GM12875 (cell line): ENCODE measurements around the gene FOXRED2.
A peak's percentile ranks its signal among the peaks of the same experiment; 100 is the strongest.
"Not testable (repeated sequence)": the region's sequence is repeated elsewhere in the genome, so short reads cannot be mapped to it uniquely, and the experiment has no call there.

ENCODE experiments used
- H3K4me3 ChIP-seq: one replicate; pipeline ENCODE4 v1.5.1; 2011; ENCODE audit warnings: low read depth, low read length, control low read depth
- TF ChIP-seq, protein P1 (sequence below): IDR thresholded peaks from 2 replicates; pipeline ENCODE4 v1.5.1; 2011; ENCODE audit warnings: low read depth, mild to moderate bottlenecking, control low read depth, inconsistent platforms, low read length, moderate library complexity, borderline replicate concordance; ENCODE audit not compliant: insufficient read depth

The FOXRED2 gene

DNA sequence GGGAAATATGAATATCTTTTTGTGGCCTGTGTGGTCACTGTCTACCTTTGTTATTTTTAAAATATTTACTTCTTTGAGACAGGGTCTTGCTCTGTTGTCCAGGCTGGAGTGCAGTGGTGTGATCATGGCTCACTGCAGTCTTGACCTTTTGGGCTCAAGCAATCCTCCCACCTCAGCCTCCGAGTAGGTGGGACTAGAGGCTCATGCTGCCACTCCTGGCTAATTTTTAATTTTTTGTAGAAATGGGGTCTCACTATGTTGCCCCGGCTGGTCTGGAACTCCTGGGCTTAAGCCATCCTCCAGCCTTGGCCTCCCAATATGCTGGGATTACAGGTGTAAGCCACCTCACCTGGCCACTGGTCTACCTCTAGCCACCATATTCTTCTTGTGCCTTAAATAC lies 25.6 kb upstream of the FOXRED2 start:
- TF ChIP-seq, protein P1, sequence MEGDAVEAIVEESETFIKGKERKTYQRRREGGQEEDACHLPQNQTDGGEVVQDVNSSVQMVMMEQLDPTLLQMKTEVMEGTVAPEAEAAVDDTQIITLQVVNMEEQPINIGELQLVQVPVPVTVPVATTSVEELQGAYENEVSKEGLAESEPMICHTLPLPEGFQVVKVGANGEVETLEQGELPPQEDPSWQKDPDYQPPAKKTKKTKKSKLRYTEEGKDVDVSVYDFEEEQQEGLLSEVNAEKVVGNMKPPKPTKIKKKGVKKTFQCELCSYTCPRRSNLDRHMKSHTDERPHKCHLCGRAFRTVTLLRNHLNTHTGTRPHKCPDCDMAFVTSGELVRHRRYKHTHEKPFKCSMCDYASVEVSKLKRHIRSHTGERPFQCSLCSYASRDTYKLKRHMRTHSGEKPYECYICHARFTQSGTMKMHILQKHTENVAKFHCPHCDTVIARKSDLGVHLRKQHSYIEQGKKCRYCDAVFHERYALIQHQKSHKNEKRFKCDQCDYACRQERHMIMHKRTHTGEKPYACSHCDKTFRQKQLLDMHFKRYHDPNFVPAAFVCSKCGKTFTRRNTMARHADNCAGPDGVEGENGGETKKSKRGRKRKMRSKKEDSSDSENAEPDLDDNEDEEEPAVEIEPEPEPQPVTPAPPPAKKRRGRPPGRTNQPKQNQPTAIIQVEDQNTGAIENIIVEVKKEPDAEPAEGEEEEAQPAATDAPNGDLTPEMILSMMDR: no peak
- H3K4me3 ChIP-seq: no peak overlapping the region

DNA sequence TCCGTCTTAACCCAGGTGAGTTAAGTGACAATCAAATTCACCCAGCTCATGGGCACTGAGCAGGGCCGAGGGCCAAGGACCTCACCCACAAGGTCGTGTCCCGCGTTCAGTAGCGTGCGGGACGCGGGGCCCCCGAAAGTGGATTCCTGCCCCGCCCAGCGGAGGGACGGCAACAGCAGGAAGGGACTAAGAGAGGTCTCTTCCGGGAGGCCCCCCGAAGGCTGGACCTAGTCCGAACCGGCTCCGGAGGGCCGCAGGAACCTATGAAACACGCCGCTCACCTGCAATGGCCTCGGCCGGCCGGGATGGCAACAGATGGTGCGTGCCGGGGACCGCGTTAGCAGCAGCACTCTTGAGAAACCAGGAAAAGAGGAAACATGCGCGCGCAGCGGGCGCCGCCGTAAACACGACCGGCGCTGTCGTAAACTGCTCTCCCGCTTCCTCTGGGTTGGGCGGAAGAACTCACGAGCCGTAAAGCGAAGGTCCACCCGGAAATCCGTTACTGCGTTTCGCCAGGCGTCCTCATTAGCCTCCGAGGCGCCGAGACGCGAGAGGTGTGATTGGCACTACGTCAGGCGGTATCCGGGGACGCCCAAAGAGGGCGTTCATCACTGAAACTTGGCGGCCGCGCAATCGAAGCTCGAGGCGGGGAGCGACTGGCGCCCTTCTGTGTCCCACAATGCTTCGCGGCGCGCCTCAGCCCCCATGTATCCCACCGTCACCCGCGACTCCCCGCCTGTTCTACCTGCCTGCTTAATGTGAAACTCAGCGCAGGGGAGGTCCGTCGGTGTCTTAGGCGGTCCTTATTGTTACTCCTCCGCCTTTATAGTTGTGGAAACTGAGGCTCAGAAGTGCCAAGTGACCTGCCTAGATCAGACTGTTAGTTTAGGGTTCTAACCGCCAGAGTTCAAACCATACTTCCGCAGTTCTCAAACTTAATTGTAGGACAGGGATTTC lies 22.2 kb upstream of the FOXRED2 start, which contains the start of gene EIF3D:
TSS of gene EIF3D (minus strand) at position 372 of the 957 bp plus-strand sequence. CDS start 3,045 bp downstream, outside the sequence.
- peak within 1 kb of the TSS; percentile 89 for H3K4me3 ChIP-seq
- TF ChIP-seq, protein P1: no peak

DNA sequence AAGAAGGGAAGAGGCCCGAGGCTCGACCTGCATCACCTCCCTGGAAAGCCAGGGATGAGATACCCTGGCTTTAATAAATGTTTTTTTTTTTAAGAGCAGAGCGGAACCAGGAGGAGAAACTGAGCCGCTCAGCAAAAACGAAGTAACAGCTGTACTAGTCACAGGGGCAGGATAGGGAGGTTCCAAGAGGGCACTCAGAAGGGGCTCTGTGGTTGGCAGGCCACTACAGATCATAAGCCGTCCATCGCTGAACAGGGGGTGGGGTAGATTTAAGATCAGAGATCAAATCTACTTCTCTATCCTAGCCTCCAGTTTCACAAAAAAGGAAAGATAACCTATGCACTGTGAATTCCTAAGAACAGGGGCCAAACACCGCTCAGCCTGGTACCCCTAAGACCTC lies 21.5 kb upstream of the FOXRED2 start:
- H3K4me3 ChIP-seq: peak overlapping the region; percentile 89
- TF ChIP-seq, protein P1: no peak

DNA sequence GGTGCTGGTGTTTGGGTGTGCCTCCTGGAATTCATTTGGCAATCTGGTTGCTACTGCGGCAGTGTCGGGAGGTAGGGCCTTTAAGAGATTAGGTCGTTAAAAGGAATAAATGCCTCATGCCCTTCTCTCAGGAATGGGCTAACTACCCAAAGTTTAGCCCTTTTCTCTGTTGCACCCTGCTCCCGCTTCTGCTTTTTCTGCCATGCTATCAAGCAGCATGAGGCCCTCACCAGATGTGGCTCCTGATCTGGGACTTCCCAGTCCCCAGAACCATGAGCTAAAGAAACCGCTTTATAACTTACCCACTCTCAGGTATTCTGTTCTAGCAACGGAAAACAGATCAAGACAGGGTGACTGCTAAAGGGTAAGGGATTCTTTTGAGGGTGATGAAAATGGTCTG lies 15.8 kb upstream of the FOXRED2 start:
- TF ChIP-seq, protein P1: no peak
- H3K4me3 ChIP-seq: no peak overlapping the region

DNA sequence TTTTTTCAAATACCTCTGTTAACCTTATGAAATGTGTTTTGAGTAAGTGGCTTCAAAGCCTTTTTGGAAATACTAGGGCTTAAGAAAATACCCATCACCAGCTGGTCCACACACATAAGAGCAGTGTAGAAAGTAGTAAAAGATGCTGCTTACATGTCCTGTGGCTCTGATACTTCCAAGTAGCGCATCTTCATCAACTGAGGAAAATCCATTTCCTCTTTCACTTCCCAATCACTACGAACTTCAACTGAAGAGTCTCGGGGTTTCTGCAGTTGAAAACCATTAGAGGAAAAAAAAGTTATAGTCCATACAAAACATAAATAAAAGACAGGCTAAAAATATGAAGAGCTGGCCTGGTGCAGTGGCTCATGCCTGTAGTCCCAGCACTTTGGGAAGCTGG lies 13.6 kb upstream of the FOXRED2 start:
- TF ChIP-seq, protein P1: no peak
- no peak overlapping the region for H3K4me3 ChIP-seq

DNA sequence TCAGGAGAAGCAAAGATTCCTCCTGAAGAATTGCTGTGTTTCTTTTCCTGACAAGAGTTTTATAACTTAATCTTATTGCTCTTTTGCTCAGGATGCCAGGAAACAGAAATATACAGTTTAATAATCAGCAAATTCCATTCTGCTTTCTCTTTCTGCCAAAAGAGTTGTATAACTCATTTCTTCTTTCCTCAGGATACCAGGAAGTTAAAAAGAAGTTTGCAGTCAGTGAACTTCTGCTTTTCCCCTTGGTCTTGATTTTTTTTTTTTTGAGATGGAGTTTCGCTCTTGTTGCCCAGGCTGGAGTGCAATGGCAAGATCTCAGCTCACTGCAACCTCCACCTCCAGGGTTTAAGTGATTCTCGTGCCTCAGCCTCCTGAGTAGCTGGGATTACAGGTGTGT lies 13.1 kb upstream of the FOXRED2 start:
- not testable (repeated sequence) for H3K4me3 ChIP-seq

DNA sequence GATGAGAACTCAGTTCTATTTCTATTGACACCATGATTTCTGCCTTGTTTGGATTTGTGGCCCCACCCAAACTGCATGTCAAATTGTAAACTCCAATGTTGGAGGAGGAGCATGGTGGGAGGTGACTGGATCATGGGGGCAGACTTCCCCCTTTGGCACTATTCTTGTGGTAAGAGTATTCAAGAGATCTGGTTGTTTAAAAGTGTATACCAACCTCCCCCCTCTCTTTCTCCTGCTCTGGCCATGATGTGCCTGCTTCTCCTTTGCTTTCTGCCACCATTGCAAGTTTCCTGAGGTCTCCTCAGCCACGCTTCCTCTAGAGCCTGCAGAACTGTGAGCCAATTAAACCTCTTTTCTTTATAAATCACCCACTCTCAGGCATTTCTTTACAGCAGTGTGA lies 7.9 kb upstream of the FOXRED2 start:
- TF ChIP-seq, protein P1: no peak
- H3K4me3 ChIP-seq: no peak overlapping the region
